Hematopoietic multipotent progenitor cell treated with erythropoietin and hydrocortisone succinate and interleukin-3 and kit ligand, for 4 days (in vitro differentiated cells): ENCODE measurements around the gene CPOX.

ENCODE experiments used
- DNase-seq: peaks from one replicate; pipeline ENCODE4 v3.0.0-alpha.2; 2015

Gene CPOX

DNA sequence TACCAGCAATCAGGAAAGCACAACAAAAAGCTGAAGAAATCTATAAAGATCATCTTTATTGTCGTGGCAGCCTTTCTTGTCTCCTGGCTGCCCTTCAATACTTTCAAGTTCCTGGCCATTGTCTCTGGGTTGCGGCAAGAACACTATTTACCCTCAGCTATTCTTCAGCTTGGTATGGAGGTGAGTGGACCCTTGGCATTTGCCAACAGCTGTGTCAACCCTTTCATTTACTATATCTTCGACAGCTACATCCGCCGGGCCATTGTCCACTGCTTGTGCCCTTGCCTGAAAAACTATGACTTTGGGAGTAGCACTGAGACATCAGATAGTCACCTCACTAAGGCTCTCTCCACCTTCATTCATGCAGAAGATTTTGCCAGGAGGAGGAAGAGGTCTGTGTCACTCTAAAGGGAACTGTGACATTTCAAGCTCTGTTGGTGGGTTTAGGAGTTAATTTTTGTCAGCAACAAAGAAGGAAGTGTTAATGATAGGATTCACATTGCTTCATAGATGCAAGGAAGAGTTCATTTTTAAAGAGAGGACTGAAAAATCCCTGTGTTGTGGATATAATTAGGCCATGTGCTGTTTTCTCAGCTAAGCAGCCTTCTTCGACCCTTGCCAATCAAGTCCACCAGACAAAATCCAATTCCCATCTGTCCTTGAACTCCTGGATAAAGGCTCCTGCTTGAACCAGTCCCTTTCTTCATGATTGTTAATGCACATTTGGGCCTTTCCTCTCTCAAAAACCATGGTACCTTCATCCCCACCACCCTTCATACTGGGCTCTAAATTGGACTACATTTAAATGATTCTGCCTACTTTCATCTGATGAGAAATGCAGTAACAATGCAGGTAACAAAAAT lies 60.5 kb downstream of the CPOX start:
- no peak for DNase-seq

DNA sequence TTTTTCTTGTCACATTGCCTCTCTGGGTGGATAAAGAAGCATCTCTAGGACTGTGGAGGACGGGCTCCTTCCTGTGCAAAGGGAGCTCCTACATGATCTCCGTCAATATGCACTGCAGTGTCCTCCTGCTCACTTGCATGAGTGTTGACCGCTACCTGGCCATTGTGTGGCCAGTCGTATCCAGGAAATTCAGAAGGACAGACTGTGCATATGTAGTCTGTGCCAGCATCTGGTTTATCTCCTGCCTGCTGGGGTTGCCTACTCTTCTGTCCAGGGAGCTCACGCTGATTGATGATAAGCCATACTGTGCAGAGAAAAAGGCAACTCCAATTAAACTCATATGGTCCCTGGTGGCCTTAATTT lies 61.2 kb downstream of the CPOX start:
- DNase-seq: no peak

DNA sequence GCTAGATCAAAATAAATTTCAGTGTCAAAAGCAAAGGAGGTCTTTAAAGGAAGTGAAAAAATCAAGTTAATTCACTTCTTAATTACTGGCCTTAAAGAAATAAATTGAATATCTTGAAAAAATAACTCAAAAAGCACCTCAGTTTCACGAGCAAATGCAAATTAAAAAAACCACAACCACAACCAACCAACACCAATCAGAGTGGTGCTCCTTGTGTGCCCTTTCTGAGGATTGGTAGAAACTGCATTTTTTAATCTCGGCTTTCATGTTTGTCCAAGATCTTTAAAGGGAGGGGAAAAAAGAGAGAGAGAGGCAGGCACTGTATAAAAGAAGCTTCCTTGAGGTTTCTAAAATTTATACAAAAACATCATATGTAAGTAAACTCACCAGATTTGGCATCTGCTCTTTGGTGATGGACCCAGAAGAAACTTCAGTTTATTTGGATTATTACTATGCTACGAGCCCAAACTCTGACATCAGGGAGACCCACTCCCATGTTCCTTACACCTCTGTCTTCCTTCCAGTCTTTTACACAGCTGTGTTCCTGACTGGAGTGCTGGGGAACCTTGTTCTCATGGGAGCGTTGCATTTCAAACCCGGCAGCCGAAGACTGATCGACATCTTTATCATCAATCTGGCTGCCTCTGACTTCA lies 61.7 kb downstream of the CPOX start, which contains the start of gene GPR15:
Gene GPR15 (plus strand): TSS at position 357 of the 653 bp plus-strand sequence. CDS start 56 bp downstream, at position 413.
- no peak for DNase-seq

- DNase-seq: no peak
These were observed 62.7 kb downstream of the CPOX start for GRCh38 chr3:98530676-98531075.

GRCh38 chr3:98529856-98530459 lies 63.5 kb downstream of the CPOX start:
- DNase-seq: no peak
